ENCODE results near the gene CAGE1.
A peak's percentile ranks its signal among the peaks of the same experiment; 100 is the strongest.

CAGE1 gene

DNA sequence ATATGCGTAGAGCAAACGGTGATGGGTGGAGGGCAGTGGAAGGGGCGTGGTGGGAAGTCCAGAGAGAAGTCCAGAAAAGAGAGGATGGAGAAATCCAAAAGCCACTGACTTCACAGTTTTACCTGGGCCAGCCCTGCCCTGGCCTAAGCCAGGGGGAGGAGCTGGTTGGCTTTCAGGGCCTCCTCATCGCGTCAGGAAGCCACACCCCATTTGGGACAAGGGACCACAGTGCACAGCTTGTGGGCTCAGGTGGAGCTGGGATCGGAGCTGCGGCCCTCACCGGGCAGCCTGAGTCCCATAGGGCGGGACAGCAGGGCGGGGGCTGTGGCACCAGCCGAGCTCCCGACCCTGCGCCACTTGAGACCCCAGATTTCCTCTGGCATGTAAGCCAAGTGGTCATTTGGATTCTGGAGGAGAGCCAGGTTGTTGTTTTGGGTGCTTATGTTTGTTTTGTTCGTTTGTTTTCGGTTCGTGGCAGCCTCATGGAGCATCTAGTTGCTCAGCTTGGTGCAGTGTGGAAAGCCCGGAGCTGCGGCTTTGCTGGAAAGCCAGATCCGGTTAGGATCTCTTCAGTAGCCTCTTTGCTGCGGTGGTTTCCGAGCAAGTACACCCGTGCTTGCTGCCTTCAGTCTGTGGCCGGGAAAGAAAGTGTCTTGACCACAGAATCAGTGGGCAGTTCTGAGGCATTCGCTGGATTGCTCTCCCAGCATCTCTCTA lies 42.3 kb upstream of the CAGE1 start:
- no peak overlapping the region for H3K4me3 ChIP-seq (ENCODE audit: low read depth, low read length)
- DNase-seq (ENCODE audit: low read depth) = no peak
- TF ChIP-seq, protein P1, sequence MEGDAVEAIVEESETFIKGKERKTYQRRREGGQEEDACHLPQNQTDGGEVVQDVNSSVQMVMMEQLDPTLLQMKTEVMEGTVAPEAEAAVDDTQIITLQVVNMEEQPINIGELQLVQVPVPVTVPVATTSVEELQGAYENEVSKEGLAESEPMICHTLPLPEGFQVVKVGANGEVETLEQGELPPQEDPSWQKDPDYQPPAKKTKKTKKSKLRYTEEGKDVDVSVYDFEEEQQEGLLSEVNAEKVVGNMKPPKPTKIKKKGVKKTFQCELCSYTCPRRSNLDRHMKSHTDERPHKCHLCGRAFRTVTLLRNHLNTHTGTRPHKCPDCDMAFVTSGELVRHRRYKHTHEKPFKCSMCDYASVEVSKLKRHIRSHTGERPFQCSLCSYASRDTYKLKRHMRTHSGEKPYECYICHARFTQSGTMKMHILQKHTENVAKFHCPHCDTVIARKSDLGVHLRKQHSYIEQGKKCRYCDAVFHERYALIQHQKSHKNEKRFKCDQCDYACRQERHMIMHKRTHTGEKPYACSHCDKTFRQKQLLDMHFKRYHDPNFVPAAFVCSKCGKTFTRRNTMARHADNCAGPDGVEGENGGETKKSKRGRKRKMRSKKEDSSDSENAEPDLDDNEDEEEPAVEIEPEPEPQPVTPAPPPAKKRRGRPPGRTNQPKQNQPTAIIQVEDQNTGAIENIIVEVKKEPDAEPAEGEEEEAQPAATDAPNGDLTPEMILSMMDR (IDR thresholded peaks at IDR 0.05; ENCODE audit: insufficient read depth, low read depth, low read length, missing control alignments) = no peak

DNA sequence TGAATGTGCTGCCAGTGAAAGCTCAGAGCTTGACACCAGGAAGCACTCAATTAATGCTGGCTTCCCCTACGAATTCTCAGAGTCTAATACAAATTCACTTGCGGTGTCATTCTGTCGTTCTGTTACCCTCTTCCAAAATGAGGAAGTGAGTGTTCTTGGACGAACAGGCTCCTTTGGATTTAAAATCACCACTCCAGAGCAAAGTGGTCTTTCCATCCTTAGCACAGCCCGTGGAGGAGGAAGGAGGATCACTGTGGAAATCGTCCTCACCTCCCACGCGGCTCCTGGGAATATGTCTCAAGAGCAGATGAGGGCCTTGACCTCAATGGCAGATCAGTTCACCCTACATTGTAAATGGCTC lies 41.8 kb upstream of the CAGE1 start:
- TF ChIP-seq, protein P1 (IDR thresholded peaks at IDR 0.05; ENCODE audit: insufficient read depth, low read depth, low read length, missing control alignments) = no peak
- DNase-seq (ENCODE audit: low read depth) = no peak
- no peak overlapping the region for H3K4me3 ChIP-seq (ENCODE audit: low read depth, low read length)

DNA sequence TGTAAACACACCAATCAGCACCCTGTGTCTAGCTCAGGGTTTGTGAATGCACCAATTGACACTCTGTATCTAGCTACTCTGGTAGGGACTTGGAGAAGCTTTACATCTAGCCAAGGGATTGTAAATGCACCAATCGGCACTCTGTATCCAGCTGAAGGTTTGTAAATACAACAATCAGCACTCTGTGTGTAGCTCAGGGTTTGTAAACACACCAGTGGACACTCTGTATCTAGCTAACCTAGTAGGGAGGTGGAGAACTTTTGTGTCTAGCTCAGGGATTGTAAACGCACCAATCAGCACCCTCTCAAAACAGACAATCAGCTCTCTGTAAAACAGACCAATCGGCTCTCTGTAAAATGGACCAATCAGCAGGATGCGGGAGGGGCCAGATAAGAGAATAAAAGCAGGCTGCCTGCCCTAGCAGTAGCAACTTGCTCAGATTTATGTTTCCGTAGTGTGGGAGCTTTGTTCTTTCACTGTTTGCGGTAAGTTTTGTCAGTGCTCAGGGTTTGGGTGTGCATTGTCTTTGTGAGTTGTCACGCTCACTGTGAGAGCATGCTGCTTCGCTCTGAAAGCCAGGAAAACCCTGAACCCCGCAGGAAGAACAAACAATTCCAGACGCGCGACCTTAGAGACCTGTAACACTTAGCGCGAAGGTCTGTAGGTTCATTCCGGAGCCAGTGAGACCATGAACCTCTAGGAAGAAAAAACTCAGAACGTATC lies 37.1 kb upstream of the CAGE1 start:
- TF ChIP-seq, protein P1 (IDR thresholded peaks at IDR 0.05; ENCODE audit: insufficient read depth, low read depth, low read length, missing control alignments) = no peak
- no peak overlapping the region for H3K4me3 ChIP-seq (ENCODE audit: low read depth, low read length)
- DNase-seq (ENCODE audit: low read depth) = no peak

DNA sequence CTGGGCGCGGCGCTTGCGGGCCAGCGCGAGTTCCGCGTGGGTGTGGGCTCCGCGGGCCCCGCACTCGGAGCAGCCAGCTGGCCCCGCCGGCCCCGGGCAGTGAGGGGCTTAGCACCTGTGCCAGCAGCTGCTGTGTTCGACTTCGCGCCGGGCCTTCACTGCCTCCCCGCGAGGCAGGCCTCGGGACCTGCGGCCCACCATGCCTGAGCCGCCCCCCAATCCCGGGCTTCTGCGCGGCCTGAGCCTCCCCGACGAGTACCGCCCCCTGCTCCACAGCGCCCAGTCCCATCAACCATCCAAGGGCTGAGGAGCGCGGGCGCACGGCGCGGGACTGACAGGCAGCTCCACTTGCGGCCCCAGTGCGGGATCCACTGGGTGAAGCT lies 36.3 kb upstream of the CAGE1 start:
- TF ChIP-seq, protein P1 (IDR thresholded peaks at IDR 0.05; ENCODE audit: insufficient read depth, low read depth, low read length, missing control alignments) = no peak
- DNase-seq (ENCODE audit: low read depth) = no peak
- no peak overlapping the region for H3K4me3 ChIP-seq (ENCODE audit: low read depth, low read length)

DNA sequence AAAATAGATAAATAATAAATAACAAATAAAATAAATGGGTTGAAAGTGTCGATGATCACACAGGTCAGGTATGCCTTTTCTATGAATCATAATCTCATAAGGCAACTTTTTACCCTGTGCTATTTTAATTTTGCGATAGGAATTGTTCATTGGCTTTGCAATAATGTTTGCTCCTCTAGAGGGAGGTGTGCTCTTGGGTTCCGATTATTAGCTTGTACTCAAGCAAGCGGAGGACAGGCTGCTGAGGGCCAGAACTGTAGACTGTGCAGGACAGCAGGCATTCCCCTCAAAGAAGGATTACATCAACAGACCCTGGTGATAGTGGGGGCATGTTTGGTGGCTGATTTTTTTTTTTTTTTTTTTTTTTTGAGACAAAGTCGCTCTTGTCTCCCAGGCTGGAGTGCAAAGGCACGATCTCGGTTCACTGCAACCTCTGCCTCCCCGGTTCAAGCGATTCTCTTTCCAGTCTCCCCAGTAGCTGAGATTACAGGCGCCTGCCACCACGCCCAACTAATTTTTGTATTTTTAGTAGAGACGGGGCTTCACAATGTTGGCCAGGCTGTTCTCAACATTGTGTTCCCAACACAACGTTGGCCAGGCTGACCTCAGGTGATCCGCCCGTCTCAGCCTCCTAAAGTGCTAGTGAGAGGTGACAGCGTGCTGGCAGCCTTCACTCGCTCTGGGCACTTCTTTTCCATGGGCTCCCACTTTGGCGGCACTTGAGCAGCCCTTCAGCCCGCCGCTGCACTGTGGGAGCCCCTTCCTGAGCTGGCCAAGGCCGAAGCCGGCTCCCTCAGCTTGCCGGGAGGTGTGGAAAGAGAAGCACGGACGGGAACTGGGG lies 35.6 kb upstream of the CAGE1 start:
- TF ChIP-seq, protein P1 (IDR thresholded peaks at IDR 0.05; ENCODE audit: insufficient read depth, low read depth, low read length, missing control alignments) = peak; percentile 12
- H3K4me3 ChIP-seq (ENCODE audit: low read depth, low read length) = no peak overlapping the region
- peak; percentile 15 for DNase-seq (ENCODE audit: low read depth)

DNA sequence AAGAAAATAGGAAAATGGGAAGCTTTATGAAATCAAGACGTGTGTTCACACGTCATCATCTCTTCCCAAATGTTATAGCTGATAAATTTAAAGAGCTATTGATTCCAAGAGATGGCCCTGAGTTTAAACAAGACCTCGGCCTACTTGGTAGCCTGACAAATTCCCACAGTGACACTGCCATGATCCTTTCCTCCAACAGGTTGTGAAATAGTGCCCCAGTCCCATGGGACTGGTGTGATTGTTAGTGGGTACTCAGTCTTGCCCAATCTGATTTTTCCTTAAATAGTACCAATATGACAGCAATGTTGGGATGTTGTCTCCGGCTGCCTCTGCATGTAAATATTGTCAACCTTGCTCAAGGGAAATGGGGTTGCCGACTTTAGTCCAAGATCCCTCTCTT lies 34.5 kb upstream of the CAGE1 start:
- TF ChIP-seq, protein P1 (IDR thresholded peaks at IDR 0.05; ENCODE audit: insufficient read depth, low read depth, low read length, missing control alignments) = no peak
- no peak overlapping the region for H3K4me3 ChIP-seq (ENCODE audit: low read depth, low read length)

More for the DNA sequence above, 34.5 kb upstream of the CAGE1 start:
- DNase-seq (ENCODE audit: low read depth) = no peak
